ENCODE data around the gene RIPOR1. TPM values are rescaled to one million over a fixed set of nuclear protein-coding genes. Genes with fewer than 3 reads are reported as not detected.

The RIPOR1 gene
- total and polyA plus RNA-seq, 2 donors, result 5.7 to 25.4 TPM

DNA sequence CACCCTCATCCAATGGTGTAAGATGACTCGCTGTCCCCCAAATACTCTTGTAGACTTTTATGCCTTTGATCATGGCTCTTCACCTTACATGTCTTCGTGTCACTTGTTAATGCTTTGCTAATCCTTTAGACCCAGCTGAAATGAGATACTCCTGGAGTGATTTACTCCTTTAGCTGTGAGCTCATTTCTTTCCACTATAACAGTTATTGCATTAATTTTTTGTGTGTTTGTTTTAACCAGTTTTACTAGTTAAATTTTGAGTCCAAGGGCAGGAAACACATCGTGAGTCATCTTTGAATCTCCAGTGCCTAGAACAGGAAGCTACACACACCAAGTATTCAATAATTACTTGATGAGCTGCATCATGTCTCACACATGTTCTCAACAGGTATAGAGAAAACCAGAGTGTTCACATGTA, 27.2 kb downstream of the RIPOR1 start:
- DNase-seq (ENCODE audit: low read depth in 6 of 9, low spot score in 9 of 9), result peak in 1 of 9 donors; percentile 67
- Histone ChIP-seq H3K9me3 (ENCODE audit: control insufficient read depth in 2 of 2, insufficient read depth in 1 of 2, low read length in 1 of 2) (no peaks in the 10 kb centered on the region), H3K27me3 (ENCODE audit: control insufficient read depth in 2 of 2, insufficient read depth in 1 of 2, low read length in 1 of 2) (no peaks in the 10 kb centered on the region), H3K4me3 (ENCODE audit: low read length in 2 of 2) (no peak overlapping the region), H3K27ac (ENCODE audit: low read depth in 1 of 2, low read length in 1 of 2) (peak overlapping the region; percentile 90 to 91), H3K4me1 (ENCODE audit: control insufficient read depth in 2 of 2, insufficient read depth in 2 of 2, low read length in 2 of 2) (peaks cover 46 to 94% of the 10 kb centered on the region in 2 donors), H3K36me3 (ENCODE audit: control insufficient read depth in 2 of 2, insufficient read depth in 2 of 2, low read length in 1 of 2) (peaks cover 4 to 35% of the 10 kb centered on the region in 2 donors)
- 7% methylated on average over 3 of the region's 3 CpGs for WGBS

DNA sequence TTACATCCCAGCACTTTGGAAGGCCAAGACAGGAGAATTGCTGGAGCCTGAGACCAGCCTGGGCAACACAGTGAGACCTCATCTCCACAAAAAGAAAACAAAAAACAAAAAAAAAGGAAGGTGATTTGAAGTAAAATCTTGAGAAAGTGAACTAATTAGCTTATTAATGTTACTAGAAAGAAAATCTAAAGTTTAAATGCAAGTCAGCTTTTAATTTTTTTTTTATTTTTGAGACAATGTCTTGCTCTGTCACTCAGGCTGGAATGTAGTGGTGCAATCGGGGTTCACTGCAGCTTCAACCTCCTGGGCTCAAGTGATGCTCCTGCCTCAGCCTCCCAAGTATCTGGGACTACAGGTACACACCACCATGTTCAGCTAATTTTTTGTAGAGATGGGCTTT, 30.2 kb downstream of the RIPOR1 start:
- Histone ChIP-seq H3K36me3 (ENCODE audit: control insufficient read depth in 2 of 2, insufficient read depth in 2 of 2, low read length in 1 of 2) (peaks cover 0 to 18% of the 10 kb centered on the region in 2 donors), H3K4me1 (ENCODE audit: control insufficient read depth in 2 of 2, insufficient read depth in 2 of 2, low read length in 2 of 2) (peaks cover 21 to 71% of the 10 kb centered on the region in 2 donors), H3K27ac (ENCODE audit: low read depth in 1 of 2, low read length in 1 of 2) (peak overlapping the region in 1 of 2 donors; percentile 27), H3K4me3 (ENCODE audit: low read length in 2 of 2) (no peak overlapping the region), H3K27me3 (ENCODE audit: control insufficient read depth in 2 of 2, insufficient read depth in 1 of 2, low read length in 1 of 2) (no peaks in the 10 kb centered on the region), H3K9me3 (ENCODE audit: control insufficient read depth in 2 of 2, insufficient read depth in 1 of 2, low read length in 1 of 2) (no peaks in the 10 kb centered on the region)
- DNase-seq (ENCODE audit: low read depth in 6 of 9, low spot score in 9 of 9), result no peak
- WGBS, result 90% methylated on average over 1 of the region's 1 CpG

DNA sequence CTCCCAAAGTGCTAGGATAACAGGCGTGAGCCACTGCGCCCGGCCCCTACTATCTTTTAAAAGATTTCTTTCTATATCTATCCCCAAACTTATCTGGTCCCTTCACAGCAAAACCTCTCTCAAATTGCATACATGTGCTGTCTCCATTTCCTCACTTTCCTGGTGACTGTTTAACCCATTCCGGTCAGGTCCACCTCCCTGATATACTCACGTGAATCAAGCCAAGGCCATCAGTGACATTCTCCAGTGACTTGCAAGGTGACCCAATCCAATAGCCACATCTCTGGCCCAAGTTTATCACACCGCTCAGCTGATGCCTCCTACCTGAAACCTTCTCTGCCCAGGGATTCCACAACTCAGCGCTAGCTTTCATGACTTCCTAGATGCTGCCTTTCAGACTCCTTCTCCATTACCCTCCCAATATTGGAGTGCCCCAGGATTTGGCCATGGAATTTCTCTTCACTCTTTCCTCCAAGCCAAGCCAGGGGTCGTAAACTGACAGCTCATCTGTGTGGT, 32.3 kb downstream of the RIPOR1 start:
- peaks cover 0 to 17% of the 10 kb centered on the region in 2 donors for H3K36me3 ChIP-seq (ENCODE audit: control insufficient read depth in 2 of 2, insufficient read depth in 2 of 2, low read length in 1 of 2)
- peak overlapping the region; percentile 65 to 98 for H3K4me3 ChIP-seq (ENCODE audit: low read length in 2 of 2)
- peaks cover 21 to 70% of the 10 kb centered on the region in 2 donors for H3K4me1 ChIP-seq (ENCODE audit: control insufficient read depth in 2 of 2, insufficient read depth in 2 of 2, low read length in 2 of 2)
- peak overlapping the region; percentile 96 to 100 for H3K27ac ChIP-seq (ENCODE audit: low read depth in 1 of 2, low read length in 1 of 2)
- H3K27me3 ChIP-seq (ENCODE audit: control insufficient read depth in 2 of 2, insufficient read depth in 1 of 2, low read length in 1 of 2), result no peaks in the 10 kb centered on the region
- no peaks in the 10 kb centered on the region for H3K9me3 ChIP-seq (ENCODE audit: control insufficient read depth in 2 of 2, insufficient read depth in 1 of 2, low read length in 1 of 2)
- WGBS, result 76% methylated on average over 8 of the region's 8 CpGs
- peak in 1 of 9 donors; percentile 33 for DNase-seq (ENCODE audit: low read depth in 6 of 9, low spot score in 9 of 9)

DNA sequence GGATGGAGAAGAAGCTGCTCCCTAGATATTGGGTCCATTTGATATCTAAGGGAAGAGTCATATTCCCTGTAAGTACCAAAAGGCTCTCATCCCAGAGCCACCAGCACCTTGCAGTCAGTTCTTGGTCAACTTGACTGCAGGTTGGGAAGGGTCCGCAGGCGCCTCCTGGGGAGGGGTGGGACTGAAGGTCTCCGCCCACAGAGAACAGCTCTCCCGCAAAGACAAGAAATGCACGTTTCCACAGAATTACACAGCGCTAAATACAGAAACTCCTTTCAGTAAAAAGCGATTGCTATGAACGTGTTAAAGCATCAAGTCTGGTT, 32.8 kb downstream of the RIPOR1 start:
- H3K4me3 ChIP-seq (ENCODE audit: low read length in 2 of 2), result peak overlapping the region; percentile 65 to 98
- H3K9me3 ChIP-seq (ENCODE audit: control insufficient read depth in 2 of 2, insufficient read depth in 1 of 2, low read length in 1 of 2), result no peaks in the 10 kb centered on the region
- H3K27ac ChIP-seq (ENCODE audit: low read depth in 1 of 2, low read length in 1 of 2), result peak overlapping the region; percentile 96 to 100
- DNase-seq (ENCODE audit: low read depth in 6 of 9, low spot score in 9 of 9), result no peak
- WGBS, result under 1% methylated on average over 8 of the region's 8 CpGs
- no peaks in the 10 kb centered on the region for H3K27me3 ChIP-seq (ENCODE audit: control insufficient read depth in 2 of 2, insufficient read depth in 1 of 2, low read length in 1 of 2)
- H3K4me1 ChIP-seq (ENCODE audit: control insufficient read depth in 2 of 2, insufficient read depth in 2 of 2, low read length in 2 of 2), result peaks cover 20 to 66% of the 10 kb centered on the region in 2 donors
- peaks cover 0 to 18% of the 10 kb centered on the region in 2 donors for H3K36me3 ChIP-seq (ENCODE audit: control insufficient read depth in 2 of 2, insufficient read depth in 2 of 2, low read length in 1 of 2)

DNA sequence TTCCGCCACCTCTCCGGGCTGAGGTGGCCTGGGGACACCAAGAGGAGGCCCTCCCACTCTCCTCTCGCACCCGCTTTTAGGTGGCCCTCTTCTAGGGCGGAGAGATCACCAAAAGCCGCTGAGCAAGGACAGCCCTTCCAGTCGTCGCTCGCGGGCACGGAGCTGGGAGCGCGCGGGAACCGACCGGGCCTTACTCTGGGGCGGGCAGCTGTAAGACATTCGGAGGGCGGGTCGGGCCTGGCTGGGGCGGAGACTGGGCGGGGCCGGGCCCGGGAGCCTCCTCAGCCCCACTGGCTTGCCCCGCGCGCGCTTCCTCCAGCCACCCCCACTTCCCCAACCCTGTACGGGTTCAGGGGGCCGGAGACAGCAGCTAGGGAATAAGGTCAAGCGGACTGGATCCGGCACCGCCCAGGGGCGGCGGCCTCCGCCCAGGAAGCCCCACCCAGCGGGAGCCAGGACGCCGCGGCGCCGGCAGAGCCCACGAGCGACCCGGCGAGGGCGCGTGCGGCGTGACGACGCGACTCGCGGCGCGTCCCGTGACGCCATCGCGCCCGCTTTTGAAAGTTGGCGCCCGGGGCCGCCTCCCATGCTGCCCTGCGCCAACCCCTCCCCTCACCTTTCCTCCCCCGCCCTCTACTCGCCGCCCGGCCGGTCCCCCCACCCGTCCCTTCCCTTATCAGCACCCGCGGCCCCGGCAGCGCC, 33.3 kb downstream of the RIPOR1 start:
- WGBS, result under 1% methylated on average over 76 of the region's 76 CpGs
- no peaks in the 10 kb centered on the region for H3K9me3 ChIP-seq (ENCODE audit: control insufficient read depth in 2 of 2, insufficient read depth in 1 of 2, low read length in 1 of 2)
- DNase-seq (ENCODE audit: low read depth in 6 of 9, low spot score in 9 of 9), result peak; percentile 87 to 98 (median 95)
- H3K4me3 ChIP-seq (ENCODE audit: low read length in 2 of 2), result peak overlapping the region; percentile 65 to 98
- H3K4me1 ChIP-seq (ENCODE audit: control insufficient read depth in 2 of 2, insufficient read depth in 2 of 2, low read length in 2 of 2), result peaks cover 18 to 62% of the 10 kb centered on the region in 2 donors
- peak overlapping the region; percentile 96 to 100 for H3K27ac ChIP-seq (ENCODE audit: low read depth in 1 of 2, low read length in 1 of 2)
- H3K27me3 ChIP-seq (ENCODE audit: control insufficient read depth in 2 of 2, insufficient read depth in 1 of 2, low read length in 1 of 2), result no peaks in the 10 kb centered on the region
- peaks cover 3 to 21% of the 10 kb centered on the region in 2 donors for H3K36me3 ChIP-seq (ENCODE audit: control insufficient read depth in 2 of 2, insufficient read depth in 2 of 2, low read length in 1 of 2)

DNA sequence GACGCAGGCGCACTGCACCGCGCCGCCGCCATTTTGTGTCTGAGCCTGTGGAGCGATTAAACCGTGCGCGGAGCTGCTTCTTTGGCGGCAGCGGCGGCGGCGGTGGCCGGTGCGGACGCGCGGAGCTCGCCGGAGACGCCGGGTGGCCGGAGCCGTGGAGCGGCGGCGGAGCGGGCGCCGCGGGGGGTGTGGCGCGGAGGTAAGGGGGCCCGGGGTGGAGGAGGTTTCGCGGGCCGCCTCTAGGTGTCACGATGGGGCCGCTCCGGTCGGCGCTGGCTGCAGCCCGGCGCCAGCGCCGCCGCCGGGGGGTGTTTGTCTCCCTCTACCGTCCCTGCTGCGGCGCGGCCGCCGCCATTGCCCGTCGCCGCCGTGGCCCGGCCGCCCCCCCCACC, 33.9 kb downstream of the RIPOR1 start, which contains the start of gene CTCF:
CTCF (plus strand) TSS at position 1 of the 392 bp plus-strand sequence. CDS start 48,307 bp downstream, outside the sequence.
- Histone ChIP-seq H3K27ac (ENCODE audit: low read depth in 1 of 2, low read length in 1 of 2) (peak within 1 kb of the TSS; percentile 100), H3K4me1 (ENCODE audit: control insufficient read depth in 2 of 2, insufficient read depth in 2 of 2, low read length in 2 of 2) (peaks cover 14 to 57% of the 10 kb centered on the region in 2 donors), H3K4me3 (ENCODE audit: low read length in 2 of 2) (peak within 1 kb of the TSS; percentile 65 to 98), H3K9me3 (ENCODE audit: control insufficient read depth in 2 of 2, insufficient read depth in 1 of 2, low read length in 1 of 2) (no peaks in the 10 kb centered on the region), H3K27me3 (ENCODE audit: control insufficient read depth in 2 of 2, insufficient read depth in 1 of 2, low read length in 1 of 2) (no peaks in the 10 kb centered on the region), H3K36me3 (ENCODE audit: control insufficient read depth in 2 of 2, insufficient read depth in 2 of 2, low read length in 1 of 2) (peaks cover 3 to 23% of the 10 kb centered on the region in 2 donors)
- peak in 6 of 9 donors; percentile 63 to 90 (median 82) for DNase-seq (ENCODE audit: low read depth in 6 of 9, low spot score in 9 of 9)
- under 1% methylated on average over 62 of the region's 62 CpGs for WGBS

DNA sequence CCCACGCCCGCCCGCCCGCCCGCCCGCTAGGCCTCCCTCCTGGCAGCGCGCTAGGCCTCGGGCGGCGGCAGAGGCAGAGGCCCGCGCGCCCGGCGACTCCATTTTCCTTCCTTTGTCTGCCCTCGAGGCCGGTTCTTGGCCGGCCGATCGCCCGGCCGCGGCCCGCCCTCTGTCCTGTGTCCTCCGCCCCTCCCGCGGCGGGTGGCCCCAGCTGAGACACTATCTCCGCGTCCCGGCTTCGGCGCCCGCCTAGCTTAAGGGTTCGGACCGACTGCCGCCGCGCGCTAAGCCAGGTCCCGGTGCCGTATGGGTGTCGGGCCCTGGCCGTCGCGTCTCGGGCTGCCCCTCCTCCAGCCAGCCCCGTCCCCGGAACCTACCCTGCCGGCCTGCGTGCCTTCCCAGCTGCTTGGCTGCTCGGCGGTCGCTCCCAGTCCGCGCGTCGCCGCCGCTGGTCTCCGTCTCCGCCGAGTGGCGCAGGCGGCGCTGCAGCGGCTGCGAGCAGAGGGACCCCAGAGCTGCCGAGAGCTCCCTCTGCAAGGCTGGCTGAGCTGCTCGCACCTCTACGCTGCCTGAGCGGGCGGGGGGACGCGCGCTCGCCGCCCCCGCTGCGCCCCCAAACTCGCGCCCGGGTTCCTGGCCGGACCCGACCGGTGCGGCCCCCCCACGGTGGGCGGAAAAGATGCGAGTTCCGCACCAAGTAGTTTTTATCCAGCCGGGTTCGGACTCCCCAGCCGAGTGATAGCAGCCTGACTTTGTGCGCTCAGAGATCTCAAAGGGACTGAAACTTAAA, 34.5 kb downstream of the RIPOR1 start:
- Histone ChIP-seq H3K27me3 (ENCODE audit: control insufficient read depth in 2 of 2, insufficient read depth in 1 of 2, low read length in 1 of 2) (no peaks in the 10 kb centered on the region), H3K4me3 (ENCODE audit: low read length in 2 of 2) (peak overlapping the region; percentile 62 to 98), H3K4me1 (ENCODE audit: control insufficient read depth in 2 of 2, insufficient read depth in 2 of 2, low read length in 2 of 2) (peaks cover 14 to 52% of the 10 kb centered on the region in 2 donors), H3K9me3 (ENCODE audit: control insufficient read depth in 2 of 2, insufficient read depth in 1 of 2, low read length in 1 of 2) (no peaks in the 10 kb centered on the region), H3K27ac (ENCODE audit: low read depth in 1 of 2, low read length in 1 of 2) (peak overlapping the region; percentile 100), H3K36me3 (ENCODE audit: control insufficient read depth in 2 of 2, insufficient read depth in 2 of 2, low read length in 1 of 2) (peaks cover 3 to 22% of the 10 kb centered on the region in 2 donors)
- peak in 6 of 9 donors; percentile 42 to 78 (median 62) for DNase-seq (ENCODE audit: low read depth in 6 of 9, low spot score in 9 of 9)
- under 1% methylated on average over 96 of the region's 96 CpGs for WGBS

DNA sequence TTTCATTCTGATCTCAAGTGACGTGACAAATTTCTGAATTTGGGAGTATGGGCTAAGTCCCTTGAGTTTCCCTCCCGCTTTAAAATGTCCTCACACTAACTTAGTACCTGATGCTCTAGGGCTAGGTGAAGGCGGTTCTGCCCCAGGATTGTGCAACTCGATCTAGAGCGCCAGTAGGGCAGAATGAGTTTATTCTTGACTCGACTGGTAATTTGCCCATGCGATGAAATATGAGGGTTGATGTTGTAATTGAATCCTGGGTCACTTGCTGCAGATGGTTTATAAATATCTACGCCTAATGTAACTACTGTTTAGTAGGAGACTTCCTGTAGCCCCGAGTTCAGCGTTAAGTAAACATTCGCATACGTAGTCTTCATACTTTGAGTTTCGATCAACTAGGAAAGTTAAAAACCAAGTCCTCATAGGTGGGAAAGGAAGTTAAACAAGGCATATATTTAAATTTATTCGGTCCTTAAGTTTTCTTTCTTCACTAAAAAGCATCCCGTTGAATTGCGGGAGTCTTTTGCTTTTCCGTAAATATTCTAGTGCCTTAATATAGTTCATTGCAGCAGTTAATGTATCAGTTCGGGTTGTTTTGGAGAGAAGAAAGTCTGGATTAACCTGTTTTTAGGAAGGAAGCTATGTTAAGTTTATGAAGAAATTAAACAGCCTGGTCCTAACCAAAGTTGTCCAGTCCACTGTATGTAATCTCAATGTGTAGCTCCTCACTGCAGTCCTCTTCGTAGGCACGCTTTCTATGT, 35.3 kb downstream of the RIPOR1 start:
- WGBS, result under 1% methylated on average over 20 of the region's 20 CpGs
- DNase-seq (ENCODE audit: low read depth in 6 of 9, low spot score in 9 of 9), result peak in 5 of 9 donors; percentile 30 to 76 (median 50)
- peak overlapping the region; percentile 62 to 98 for H3K4me3 ChIP-seq (ENCODE audit: low read length in 2 of 2)
- peaks cover 3 to 17% of the 10 kb centered on the region in 2 donors for H3K36me3 ChIP-seq (ENCODE audit: control insufficient read depth in 2 of 2, insufficient read depth in 2 of 2, low read length in 1 of 2)
- no peaks in the 10 kb centered on the region for H3K27me3 ChIP-seq (ENCODE audit: control insufficient read depth in 2 of 2, insufficient read depth in 1 of 2, low read length in 1 of 2)
- peak overlapping the region; percentile 100 for H3K27ac ChIP-seq (ENCODE audit: low read depth in 1 of 2, low read length in 1 of 2)
- peaks cover 14 to 47% of the 10 kb centered on the region in 2 donors for H3K4me1 ChIP-seq (ENCODE audit: control insufficient read depth in 2 of 2, insufficient read depth in 2 of 2, low read length in 2 of 2)
- H3K9me3 ChIP-seq (ENCODE audit: control insufficient read depth in 2 of 2, insufficient read depth in 1 of 2, low read length in 1 of 2), result no peaks in the 10 kb centered on the region
